Panc1 (cell line): ENCODE measurements around the gene BARHL1.

Source experiments
- CTCF ChIP-seq: fragments of 450-650 bp; IDR thresholded peaks from 2 replicates; pipeline ENCODE4 v1.5.1; 2017; ENCODE audit warnings: mild to moderate bottlenecking
- POLR2AphosphoS5 ChIP-seq: IDR thresholded peaks from 2 replicates; pipeline ENCODE4 v1.6.1; 2012; ENCODE audit warnings: mild to moderate bottlenecking, low read depth, low read length, moderate library complexity
- REST ChIP-seq, 2 experiments: IDR thresholded peaks; 2 replicates each; pipeline ENCODE4 v1.6.1; 2011 to 2012; ENCODE audit warnings: low read depth in 2 of 2, control low read depth in 1 of 2, low read length in 1 of 2, mild to moderate bottlenecking in 1 of 2, moderate library complexity in 1 of 2; ENCODE audit not compliant: insufficient read depth in 1 of 2
- SIN3A ChIP-seq: IDR thresholded peaks from 2 replicates; pipeline ENCODE4 v1.6.1; 2012; ENCODE audit warnings: low read depth, mild to moderate bottlenecking, low read length, moderate library complexity, borderline replicate concordance; ENCODE audit not compliant: insufficient read depth

- TF ChIP-seq SIN3A (no peak), CTCF (no peak), POLR2AphosphoS5 (no peak), REST (IDR thresholded peaks at IDR 0.05; ENCODE audit: insufficient read depth in 1 of 2, low read depth in 2 of 2, low read length in 1 of 2) (no peak)
Observed at GRCh38 chr9:132591244-132591643, 8.8 kb downstream of the BARHL1 start.
